Activated naive CD4-positive, alpha-beta T cell treated with anti-CD3 and anti-CD28 coated beads, Interleukin-2, amount 10 ng/mL, durations not matched to agents 5 hours and 36 hours (primary cell): ENCODE results near the gene STXBP5L. TPM values are rescaled to one million over a fixed set of nuclear protein-coding genes. Genes with fewer than 3 reads are reported as not detected.

Experiments
- microRNA-seq: library from miRNA; unstranded; fragments of <30 nt; microRNA quantifications from one replicate; pipeline ENCODE4 v1.2.0, GENCODE V29; 2022; ENCODE audit warnings: borderline microRNAs expressed, borderline replicate concordance
- total RNA-seq, 2 experiments: library from RNA; stranded (reverse); gene quantifications; one replicate each; pipeline ENCODE4 v1.2.3, GENCODE V29; 2021

STXBP5L gene
- total RNA-seq: not detected

GRCh38 chr3:120908030-120908794, at the start of gene STXBP5L:
TSS of gene STXBP5L (plus strand) at chr3:120908205. CDS start at chr3:120909579, 1,374 bp downstream.

Small RNA genes lying within 50 kb of the gene (microRNA-seq; reads per million reads assigned to microRNA genes)
- not detected for gene MIR5682

Other genes starting within 250 kb of the STXBP5L start
- under 1 TPM; 0.67 to 0.68 TPM for gene HGD, start 226.0 kb upstream of the STXBP5L start, total RNA-seq
- 10 to 100 TPM; 22.1 to 26.4 TPM for gene RABL3, start 165.7 kb upstream of the STXBP5L start, total RNA-seq
- 10 to 100 TPM; 26.7 to 31.1 TPM for gene GTF2E1, start 165.5 kb upstream of the STXBP5L start, total RNA-seq